HG02588 (cell line): Measurements from ENCODE around the gene STK32C.
"Not testable (repeated sequence)": the region's sequence is repeated elsewhere in the genome, so short reads cannot be mapped to it uniquely, and the experiment has no call there.

Experiments
- ATAC-seq: cut with Tn5 transposase; IDR thresholded peaks from one replicate; pipeline ENCODE4 v1.9.1; 2021; ENCODE audit warnings: mild to moderate bottlenecking, moderate library complexity; ENCODE audit not compliant: unreplicated experiment

STK32C gene

DNA sequence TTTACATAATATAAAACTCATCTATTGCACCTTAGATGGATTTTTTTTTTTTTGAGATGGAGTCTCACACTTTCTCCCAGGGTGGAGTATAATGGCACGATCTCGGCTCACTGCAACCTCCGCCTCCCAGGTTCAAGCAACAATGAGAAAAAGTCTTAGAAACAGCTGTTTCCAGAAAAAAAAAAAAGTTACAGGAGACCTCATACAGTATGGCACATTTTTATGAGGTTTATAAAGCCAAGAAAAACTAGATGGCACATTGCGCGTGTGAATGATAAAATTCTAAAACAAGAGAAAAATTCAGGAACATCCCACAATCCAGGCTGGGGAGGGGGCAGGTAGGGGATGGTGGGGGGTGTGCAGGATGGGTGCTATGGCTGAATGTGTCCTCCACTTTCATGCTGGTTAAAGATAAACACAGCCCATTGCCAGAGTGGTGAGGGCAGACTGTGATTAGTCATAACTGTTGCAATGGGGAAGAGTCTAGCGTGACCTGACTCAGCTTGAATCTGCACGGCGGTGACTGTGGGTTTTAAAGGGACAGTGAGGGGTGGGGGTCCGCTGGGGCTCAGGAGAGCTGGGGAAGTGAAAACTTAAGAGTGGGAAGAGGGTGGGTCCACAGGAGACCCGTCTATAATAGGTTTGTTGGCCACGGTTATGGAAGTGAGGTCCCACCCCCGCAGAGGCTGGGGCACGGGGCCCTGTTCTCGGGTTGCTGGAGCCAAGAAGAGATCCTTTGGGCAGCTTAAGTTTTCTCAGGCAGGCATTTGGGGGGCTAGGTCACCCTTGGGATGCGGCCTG, 12.3 kb upstream of the STK32C start:
- peak; percentile 98 for ATAC-seq

DNA sequence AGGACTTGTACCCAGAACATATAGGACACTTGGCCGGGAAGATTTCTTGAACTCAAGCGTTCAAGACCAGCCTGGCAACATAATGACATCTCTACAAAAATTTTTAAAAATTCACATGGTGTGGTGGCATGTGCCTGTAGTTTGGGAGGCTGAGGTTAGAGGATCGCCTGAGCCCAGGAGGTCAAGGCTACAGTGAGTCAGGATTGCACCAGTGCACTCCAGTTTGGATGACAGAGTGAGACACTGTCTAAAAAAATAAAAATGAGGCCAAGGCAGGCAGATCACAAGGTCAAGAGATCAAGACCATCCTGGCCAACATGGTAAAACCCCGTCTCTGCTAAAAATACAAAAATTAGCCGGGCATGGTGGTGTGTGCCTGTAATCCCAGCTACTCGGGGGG, 9.7 kb upstream of the STK32C start:
- ATAC-seq = not testable (repeated sequence)

DNA sequence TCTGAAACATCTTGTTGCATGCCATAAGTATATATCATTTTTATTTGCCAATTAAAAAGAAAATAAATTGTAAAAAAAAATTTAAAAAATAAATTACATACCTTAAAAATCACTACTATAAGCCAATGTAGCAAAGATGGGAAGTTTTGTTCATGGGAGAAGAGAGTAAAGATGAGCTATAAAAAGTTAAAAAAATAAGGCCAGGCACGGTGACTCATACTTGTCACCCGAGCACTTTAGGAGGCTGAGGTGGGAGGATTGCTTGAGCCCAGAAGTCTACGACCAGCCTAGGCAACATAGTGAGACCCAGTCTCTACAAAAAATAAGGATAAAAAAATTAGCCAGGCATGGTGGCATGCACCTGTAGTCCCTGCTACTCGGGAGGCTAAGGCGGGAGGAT, 8.4 kb upstream of the STK32C start:
- ATAC-seq = no peak

DNA sequence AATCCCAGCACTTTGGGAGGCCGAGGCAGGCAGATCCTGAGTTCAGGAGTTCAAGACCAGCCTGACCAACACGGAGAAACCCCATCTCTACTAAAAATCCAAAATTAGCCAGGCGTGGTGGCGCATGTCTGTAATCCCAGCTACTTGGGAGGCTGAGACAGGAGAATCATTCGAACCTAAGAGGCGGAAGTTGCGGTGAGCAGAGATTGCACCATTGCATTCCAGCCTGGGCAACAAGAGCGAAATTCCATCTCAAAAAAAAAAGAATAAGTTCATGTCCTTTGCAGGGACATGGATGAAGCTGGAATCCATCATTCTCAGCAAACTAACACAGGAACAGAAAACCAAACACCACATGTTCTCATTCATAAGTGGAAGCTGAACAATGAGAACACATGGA, 7.1 kb upstream of the STK32C start:
- ATAC-seq = not testable (repeated sequence)

DNA sequence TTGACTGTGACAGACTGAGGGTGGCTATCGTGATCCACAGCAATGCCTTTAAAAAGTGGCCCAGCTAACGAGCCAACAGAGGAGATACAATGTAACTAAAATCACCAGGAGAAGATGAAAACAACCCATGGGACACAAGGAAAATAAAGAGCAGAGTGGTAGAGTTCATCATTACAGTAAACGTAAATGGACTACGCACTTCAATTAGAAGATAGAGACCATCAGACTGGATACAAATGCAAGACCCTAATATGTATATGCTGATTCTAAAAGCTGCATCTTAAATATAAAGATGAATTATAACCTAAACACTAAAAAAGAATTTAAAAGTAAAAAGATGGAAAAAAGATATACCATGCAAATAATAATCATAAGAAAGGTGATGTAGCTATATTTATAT, 6.6 kb upstream of the STK32C start:
- no peak for ATAC-seq

DNA sequence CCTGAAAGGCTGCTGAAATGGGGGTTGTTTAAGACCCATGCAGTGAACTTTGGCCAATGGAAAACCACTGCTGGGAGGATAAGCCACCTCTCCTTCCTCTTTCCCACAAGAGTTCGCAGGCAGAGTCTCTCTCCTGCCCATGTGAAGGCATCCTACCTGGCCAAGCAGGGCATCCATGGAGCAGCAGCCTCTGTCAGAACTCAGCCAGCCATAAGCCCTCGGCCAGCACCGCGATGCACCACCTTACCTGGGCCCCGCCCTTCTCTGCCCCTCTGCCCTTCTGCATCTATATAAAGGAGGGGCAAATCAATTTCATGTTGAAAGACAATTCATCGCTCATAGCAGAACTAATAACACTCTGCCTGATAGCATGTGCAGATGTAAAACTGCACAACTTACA, 6.1 kb upstream of the STK32C start:
- no peak for ATAC-seq

DNA sequence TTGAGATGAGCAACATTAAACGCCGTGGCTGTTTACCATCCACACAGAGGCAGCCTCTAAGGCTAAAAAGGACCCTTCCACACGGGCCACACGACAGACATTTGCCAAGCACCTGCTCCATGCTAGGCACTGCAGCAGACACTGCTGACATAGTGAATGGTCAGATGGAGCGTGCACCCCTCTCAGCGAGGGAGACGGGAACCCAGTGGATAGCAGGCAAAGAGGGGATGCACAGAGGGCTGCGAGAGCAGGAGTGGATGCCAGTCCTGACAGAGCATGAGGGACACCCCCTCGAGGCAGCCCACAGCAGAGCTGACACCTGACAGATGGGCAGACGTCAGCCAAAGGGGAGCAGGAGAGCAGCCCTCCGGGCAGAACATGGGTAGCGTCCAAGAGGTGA, 5.6 kb upstream of the STK32C start:
- ATAC-seq = no peak

DNA sequence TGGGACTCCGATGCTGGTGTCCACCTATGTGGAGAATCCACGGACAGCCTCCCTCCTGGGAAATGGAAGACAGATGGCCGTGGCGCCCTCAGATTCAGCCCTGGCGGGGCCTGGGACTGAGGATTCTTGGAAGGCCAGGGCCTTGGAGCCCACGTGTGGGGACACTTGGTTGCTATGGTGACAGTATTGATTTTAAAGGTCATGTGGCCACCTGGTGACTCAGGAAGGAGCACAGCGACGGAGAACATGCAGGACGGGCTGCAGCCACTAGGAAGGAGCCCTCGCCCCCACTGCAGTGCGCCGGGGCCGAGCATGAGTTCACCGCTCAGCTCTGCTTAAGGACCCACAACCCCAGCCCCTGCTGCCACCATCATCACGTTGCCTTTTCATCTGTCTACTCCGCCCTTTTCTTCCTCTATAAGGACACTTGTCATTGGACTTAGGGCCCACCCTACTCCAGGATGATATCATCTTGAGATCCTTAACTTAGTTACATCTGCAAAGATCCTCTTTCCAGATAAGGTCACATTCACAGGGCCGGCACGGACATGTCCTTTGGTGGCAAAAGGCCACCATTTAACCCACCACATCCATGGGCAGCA, 3.7 kb upstream of the STK32C start:
- no peak for ATAC-seq

DNA sequence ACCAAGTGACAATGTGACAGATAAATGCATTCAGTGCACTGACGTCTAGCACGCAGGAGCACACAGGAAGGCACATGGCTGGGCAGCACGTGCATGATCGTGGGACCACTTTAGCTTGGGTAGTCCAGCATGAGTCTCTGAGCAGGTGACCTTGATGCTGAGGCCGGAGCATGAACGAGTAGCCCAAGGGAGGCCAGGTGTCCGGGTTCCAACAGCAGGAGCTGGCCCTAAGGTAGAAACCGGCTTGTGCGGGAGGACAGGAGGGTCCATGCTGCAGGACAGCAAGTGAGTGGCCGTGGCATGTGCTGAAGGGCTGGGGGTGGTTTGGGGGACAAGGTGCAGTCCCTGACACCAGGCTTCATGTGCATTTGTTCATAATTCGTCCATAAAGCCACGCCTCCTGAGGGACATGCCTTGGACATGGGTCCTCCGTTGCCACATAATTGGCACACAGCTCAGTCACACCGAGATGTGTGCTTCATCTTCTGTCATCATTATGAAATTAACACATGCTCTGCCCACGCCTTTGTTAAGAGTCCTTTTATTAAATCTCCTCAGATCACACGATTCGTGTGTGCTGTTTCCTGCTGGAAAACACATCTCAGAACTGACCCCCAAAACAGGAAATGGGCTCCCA, 3.1 kb upstream of the STK32C start:
- no peak for ATAC-seq

DNA sequence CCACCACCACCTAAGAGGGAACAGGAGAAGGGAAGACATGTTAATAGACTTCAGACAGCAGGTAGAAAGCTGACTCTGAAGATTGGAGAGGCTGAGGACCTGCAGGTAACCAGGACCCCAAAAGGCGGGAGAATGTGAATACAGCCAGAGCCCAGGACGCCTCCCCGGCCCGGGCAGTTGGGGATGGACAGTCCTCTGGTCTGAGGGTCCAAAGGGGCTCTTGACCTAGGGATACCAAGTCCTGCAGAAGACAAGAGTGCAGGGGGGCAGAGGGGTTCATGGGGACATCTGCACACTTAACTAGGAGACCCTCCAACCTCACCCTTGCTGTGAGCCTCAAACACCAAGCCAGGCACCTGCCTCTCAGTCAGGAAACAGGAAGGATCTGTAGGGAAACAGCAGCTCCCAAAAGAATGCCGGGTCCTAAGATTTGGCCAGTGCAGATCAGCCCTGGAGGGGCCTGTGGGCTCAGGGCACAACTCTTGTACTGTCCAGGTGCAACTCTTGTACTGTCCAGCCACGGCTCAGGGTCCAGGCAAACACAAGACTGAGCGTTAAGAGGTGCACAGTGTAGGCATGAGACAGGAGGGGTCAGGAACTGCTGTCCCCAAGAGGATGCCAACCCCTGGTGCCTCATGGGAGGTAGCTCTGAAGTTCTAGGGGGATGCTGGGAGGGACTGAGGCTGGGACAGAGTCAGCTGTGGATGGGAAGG, 2.3 kb upstream of the STK32C start:
- no peak for ATAC-seq

DNA sequence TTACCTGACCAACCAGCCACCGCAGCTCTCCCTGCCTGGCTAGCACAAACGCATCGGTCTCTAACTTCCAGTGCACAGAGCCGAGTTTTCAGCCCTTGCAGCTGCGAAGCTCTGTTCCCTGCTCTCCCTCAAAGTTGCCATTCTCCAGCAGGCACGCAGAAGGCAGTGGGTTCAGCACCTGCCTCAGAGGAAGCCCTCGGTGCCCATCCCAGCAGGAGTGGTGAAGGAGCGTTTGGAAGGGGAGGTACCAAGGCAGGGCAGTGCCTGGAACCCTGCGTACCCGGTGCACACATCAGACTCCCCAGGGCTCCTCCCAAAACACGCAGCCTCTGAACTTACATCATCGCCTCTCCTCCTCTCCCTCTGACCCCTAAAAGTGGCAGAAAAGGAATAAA, 1.7 kb upstream of the STK32C start:
- ATAC-seq = no peak

DNA sequence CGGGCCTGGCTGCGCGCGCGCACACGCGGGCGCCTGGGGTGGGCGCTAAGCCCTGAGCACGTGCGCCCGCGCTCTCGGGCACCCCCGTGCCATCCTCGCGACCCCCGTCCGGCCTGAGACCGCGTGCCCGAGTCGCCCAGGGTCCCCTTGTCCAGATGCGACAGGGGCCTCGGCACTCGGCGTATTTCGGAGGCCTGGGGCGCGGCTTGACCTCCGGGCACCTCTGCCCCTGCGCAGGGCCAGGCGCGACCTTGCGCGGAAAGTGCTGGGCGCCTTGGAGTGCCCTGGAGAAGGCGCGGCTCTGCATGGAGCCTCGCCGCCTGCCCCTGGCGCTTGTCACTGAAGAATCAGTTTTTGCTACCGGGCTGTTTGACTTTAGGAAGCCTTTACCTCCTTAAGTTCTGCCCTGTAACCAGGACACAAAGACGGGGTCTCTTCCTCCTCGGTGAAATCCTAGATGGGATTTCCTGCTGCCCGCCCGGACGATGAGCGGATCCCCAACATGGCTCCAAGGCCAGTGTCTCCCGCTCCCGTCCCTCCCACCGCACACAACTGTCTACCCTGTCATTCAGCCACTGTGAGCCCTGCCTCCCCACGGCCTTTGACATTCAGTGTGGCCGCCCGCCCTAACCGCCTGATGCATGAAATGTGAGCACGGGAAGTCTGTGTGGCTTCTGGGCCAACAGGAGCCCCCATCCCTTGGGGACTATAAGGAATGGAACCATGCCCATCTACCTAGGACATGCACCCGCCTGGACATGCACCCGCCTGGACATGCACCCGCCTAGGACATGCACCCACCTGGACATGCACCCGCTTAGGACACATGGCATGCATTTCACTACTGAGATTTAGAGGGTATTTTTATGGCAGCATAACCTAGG, 1.1 kb upstream of the STK32C start:
- ATAC-seq = no peak

DNA sequence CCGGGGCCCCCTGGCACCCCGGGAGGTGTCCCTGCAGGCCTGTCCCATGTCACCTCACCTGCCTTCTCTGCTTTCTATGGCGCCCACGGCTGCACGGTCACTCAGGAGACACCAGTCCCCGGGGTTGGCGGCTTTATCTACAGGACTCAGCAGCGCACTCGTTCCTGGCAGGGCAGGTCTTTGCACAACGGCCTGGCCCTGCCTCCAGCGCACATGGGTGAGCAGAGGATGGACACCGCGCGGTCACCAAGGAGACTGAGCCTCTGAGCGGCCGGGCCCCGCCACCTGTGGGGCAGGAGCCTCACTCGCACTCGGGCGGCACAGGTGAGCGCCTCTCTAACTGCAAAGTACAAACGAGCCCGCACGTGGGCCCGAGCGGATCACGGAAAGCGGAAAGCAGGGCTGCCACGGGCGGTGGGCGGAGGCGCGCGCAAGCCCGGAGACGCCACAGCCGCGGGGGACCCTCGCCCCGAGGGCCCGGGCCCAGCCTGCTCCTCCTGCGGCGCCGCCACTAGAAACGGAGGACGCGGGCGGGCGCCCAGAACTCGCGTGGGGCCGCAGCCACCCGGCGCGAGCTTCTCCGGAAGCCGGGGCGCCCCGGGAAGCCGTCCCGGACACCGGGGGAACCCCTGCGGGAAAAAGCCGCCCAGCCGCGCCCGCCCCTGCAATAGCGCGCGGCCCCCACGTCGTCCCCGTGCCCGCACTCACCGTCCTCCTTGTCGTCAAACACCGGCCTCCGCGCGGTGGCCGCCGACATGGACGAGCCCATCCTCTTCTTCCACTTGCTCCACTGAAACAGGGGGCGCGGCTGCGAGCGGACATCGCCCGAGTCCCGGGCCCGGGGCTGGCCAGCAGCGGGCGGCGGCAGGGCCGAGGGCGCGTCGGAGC, 642 bp downstream of the STK32C start:
- peak; percentile 15 for ATAC-seq

DNA sequence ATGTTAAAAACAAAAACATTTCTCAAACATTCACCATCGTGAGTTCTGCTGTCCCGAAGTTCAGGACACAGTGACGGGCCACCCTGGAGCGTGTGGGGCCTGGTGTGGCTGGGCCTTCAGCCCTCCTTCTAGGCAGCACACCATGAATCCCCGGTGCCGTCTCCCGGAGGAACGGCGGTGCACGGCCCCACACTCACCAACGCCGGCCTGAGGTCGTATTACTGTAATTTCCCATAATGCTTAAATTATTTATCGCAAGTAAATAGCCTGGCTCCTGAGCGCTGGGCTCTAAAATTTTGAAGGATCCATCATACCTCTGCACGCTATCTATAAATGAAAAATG, 1.4 kb downstream of the STK32C start:
- ATAC-seq = no peak

DNA sequence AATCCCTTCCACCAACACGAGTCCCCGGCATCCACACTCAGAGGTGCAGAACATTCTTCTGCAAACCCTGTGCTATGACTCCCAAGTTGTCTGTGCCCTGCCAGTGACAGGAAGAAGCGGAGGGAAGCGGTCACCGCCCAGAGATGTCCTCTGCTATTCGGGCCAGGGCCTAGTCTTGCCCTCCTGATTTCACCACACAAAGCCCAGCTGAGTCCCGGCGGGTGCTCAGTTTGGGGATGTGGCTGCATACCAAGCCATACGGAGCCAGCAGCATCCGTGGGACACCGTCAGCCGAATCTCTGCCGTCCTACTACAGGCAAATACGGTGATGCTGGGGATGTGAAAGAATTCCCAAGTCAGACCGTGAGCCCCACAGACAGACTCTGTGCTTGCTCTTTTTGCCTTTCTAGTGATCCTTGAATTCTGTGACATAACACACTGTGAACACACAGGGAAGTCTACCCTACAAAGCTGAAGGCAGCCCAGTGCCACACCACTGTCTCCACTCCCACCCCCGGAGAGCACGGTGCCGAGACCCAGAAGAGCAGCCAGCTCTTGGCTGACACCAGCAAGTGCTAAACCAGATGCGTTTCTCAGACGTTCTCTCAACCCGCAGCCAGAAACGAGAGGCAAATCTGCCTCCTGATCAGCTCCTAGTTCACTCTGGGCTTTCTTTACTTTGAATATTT, 2.0 kb downstream of the STK32C start:
- no peak for ATAC-seq

DNA sequence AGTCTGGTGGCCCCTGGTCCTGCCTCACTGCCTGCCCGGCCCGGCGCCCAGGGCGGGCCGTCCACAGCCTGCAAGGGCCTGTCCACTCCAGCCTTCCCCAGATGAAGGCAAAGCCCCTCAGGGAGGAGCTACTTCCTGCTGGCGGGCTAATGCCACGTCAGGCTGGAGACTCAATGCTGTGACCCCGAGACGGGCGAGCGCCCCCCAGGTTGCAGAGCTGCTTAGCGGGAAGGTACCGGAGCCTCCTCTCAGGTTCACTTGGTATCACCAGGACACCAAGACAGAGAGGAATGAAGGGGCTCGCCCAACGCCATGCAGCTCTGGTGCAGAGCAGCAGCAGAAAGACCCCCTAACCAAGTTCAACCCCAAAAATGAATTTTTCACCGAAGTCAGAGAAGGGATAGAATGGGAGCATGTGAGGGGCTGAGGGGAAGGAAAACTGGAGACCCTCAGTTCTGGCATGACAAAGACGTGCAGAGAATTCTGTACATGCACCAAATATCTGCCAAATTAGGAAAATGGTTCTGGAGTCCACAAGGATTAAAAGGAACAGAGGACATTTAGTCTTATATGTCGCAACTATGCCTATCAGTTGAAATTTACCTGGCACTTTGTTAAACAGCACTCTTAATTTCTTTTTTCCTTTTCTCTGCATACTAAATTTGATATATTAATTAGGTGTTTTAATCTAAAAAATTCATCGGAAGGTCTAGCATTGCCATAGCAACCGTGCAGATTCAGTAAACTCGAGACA, 2.8 kb downstream of the STK32C start:
- ATAC-seq = no peak

DNA sequence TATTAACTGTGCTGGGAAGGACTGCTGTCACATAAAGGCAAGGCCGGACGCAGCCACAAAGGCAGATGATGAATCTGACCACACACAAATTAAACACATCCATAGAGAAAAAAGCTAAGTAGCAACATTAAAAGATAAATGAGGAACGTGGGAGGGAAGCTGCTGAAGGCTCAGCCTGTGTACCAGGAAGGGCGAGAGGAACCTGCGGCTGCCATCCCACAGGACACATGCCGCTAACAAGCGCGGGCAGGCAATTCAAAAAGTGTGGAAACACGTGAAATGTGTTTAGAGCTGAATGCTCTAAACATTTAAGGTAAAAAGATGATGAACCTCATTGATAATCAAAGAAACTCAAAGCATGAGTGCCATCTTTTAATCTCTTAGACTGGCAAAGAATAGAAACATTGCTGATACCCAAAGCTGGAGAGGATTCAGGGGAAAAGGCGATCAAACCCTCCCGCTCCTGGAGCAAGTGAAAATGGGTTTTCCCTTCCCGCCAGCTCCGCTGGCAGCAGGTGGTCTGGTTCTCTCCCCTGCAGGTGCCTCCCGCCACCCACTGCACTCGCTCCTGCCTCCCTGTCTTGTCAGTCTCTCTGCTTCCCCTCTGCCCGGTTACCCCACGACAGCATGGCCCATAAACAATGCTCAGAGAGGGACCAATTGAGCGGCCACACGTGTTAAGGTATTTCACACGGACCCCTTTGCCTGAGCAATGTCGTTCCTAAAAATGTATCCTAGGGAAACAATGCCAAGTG, 4.2 kb downstream of the STK32C start:
- ATAC-seq = no peak
